HG03066 (cell line): Measurements from ENCODE around the gene MPPED1.

Experiments
- ATAC-seq: cut with Tn5 transposase; IDR thresholded peaks from one replicate; pipeline ENCODE4 v1.9.1; 2021; ENCODE audit warnings: low read depth; ENCODE audit not compliant: unreplicated experiment

MPPED1 gene

DNA sequence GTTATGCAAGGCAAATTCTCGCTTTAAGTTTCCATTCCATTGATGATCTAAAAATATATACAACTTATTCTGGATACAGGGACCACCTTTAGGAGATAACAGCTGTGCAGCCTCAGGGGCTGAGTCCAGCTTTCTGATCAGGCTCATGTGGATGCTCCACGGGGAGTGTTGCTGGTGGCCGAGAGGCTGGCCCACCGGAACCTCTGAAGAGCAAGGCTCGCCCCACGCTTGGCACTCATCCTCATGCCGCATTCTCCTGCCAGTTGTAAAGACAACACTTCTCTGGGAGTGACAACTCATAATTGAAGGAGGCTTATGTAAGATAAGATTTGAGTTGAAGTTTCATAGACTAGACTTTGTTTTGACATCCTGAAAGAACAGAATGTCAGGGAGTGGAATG lies 123.5 kb downstream of the MPPED1 start:
- no peak for ATAC-seq

GRCh38 chr22:43535741-43536140 lies 123.9 kb downstream of the MPPED1 start:
- ATAC-seq, result no peak

GRCh38 chr22:43537019-43537585 lies 125.3 kb downstream of the MPPED1 start:
- ATAC-seq, result no peak

- no peak for ATAC-seq
Measured at GRCh38 chr22:43539572-43540528, 128.0 kb downstream of the MPPED1 start.

GRCh38 chr22:43540529-43540923 lies 128.7 kb downstream of the MPPED1 start:
- no peak for ATAC-seq

- ATAC-seq, result no peak
Measured at GRCh38 chr22:43541022-43541421, 129.2 kb downstream of the MPPED1 start.

DNA sequence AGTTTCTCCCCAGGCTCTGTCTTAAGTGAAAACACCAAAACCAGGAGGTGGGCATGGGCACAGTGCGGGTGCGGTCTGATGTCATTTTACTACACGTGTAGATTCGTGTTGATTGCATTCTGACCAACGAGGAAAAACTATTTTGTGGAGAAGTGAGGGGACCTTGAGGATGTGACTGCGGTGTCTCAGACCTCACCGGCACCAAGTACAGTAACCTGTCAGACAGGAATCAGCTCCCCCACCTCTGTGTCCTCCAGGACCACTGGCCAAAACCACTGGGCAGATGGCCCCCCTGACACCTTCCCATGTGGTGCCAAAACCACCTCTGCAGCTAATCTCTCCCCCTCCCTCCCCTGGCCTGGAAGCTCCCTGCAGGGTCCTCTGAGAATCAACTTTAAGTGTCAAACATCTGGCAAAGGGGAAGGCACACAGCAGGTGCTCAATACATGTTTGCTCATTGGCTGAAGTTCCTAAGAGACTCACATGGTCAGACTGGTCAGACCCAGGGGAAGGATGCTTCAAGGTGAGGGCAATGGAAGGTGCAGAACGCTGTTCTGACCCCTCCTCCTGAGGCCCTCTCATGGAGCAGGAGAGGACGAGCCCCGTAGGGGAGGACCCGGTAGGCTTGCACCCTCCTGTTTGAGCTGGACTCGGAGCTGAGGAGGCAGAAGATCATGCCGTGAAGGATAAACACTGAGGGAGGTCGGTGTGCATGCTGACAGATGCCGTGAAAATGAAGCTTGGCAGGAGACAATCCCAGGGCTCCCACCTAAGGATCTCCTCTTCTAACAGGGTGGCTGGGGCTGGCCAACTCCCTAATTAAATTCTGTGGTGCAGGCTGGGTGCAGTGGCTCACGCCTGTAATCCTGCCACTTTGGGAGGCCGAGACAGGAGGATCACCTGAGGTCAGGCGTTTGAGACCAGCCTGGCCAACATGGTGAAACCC lies 129.9 kb downstream of the MPPED1 start:
- no peak for ATAC-seq

- ATAC-seq, result no peak
Measured at GRCh38 chr22:43542681-43543521, 131.1 kb downstream of the MPPED1 start.

DNA sequence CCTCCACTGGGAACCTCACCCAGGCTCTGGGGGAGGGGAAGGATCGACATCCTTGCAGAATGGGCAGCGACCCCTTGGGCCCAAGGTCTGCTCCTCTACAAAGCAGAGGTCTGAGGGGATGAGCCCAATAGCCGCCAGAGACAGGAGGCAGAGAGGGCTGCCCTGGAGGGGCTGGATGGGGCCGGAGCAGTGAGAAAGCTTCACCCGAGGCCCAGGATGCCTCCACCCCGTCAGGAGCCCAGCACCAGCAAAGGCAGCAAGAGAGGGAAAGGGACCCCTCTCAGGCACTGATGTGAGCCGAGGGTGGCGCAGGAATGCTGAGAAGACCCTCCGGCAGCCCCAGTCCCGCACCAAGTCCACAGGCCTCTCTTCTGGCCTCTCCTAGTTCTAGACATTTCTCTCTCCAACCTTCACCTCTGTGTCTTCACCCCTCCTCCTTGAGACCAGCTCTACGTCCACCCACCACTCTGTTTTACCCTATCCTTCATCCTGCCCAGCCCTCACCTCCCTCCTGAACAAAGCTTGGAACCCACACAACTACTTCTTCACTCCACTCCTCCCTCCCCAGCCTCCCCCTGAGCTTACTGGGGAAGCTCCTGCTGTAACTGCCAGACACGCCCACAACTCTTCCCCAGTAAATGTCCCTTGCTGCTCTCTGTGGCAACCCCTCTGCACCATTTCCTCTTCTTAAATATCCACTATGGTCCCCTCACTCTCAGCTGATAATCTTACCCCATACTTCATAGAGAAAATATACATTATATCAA lies 131.9 kb downstream of the MPPED1 start:
- no peak for ATAC-seq

GRCh38 chr22:43544289-43544673 lies 132.5 kb downstream of the MPPED1 start:
- no peak for ATAC-seq

GRCh38 chr22:43546186-43546585 lies 134.4 kb downstream of the MPPED1 start:
- ATAC-seq, result no peak

- no peak for ATAC-seq
Measured at GRCh38 chr22:43550024-43550620, 138.3 kb downstream of the MPPED1 start.

DNA sequence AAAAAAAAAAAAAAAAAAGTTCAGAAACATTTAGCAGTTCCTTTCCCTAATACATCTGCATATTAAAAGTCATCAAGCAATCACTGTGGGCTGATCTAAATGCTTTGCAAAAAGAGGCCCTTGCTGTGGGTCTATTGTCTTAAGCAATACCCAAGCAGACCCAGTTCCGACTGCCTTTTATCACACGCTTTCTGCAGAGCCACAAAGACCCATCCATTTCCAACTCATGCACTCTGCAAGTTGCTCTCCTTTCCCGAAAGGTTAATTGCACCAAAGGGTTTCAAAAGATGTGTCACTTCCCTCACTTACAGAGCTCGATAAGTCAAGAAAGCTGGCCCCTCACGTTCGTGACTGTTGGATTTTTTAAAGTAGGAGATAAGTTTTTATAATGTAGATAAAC lies 138.9 kb downstream of the MPPED1 start:
- no peak for ATAC-seq

DNA sequence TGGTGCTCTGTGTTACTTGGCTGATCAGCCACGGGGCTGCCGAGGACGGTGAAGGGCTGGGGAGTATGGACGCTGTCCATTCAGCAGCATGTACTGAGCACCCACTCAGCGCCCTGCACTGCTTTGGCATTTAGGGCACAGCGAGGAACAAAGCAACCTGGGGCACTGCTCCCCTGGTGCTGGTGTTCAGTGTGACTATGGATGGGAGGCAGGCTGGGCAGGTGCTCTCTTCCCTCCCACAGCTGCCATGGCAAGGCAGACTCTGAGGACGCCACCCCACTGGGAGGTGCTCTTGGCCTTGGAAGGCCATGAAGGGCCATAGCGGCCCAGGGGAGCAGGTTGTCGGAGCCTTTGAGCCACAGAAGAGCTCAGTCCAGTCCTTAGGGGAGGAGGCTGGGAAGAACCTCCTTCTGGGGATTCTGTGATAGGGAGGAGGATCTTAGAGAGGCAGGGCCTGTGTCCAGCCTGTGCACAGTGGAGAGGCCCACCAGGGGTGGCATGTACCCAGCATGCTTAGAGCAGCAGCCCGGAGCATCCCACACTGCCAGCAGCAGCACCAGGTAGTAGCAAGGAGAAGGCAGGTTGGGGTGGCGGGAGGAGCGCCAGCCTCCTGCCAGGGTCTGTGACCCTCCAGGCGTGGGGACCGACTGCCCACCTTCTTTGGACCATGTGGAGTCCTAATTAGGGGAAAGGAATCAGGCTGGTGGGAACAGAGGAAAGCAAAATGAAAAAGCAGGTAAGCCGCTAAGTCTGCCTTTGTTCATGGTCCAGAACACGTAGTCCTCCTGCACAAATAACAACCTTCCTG lies 141.8 kb downstream of the MPPED1 start:
- no peak for ATAC-seq

GRCh38 chr22:43554259-43554636 lies 142.4 kb downstream of the MPPED1 start:
- no peak for ATAC-seq

- ATAC-seq, result no peak
Measured at GRCh38 chr22:43554694-43555365, 143.0 kb downstream of the MPPED1 start.
